ENCODE results near the gene CWC27.
"Not testable (repeated sequence)": the region's sequence is repeated elsewhere in the genome, so short reads cannot be mapped to it uniquely, and the experiment has no call there.

Gene CWC27

GRCh38 chr5:64788156-64788555 lies 19.4 kb downstream of the CWC27 start:
- peak; percentile 49 for DNase-seq (ENCODE audit: low read depth)

- peak; percentile 80 for DNase-seq (ENCODE audit: low read depth)
Observed at GRCh38 chr5:64789457-64789856, 20.7 kb downstream of the CWC27 start.

- peak; percentile 85 for DNase-seq (ENCODE audit: low read depth)
Observed at GRCh38 chr5:64790210-64790609, 21.5 kb downstream of the CWC27 start.

GRCh38 chr5:64792469-64792868 lies 23.7 kb downstream of the CWC27 start:
- no peak for DNase-seq (ENCODE audit: low read depth)

GRCh38 chr5:64794053-64794770 lies 25.5 kb downstream of the CWC27 start:
- DNase-seq (ENCODE audit: low read depth): no peak

- no peak for DNase-seq (ENCODE audit: low read depth)
Observed at GRCh38 chr5:64796301-64796700, 27.6 kb downstream of the CWC27 start.

- DNase-seq (ENCODE audit: low read depth): no peak
Observed at GRCh38 chr5:64800926-64801325, 32.2 kb downstream of the CWC27 start.

GRCh38 chr5:64806537-64806936 lies 37.8 kb downstream of the CWC27 start:
- no peak for DNase-seq (ENCODE audit: low read depth)

- DNase-seq (ENCODE audit: low read depth): peak; percentile 53
Observed at GRCh38 chr5:64807520-64807919, 38.8 kb downstream of the CWC27 start.

- DNase-seq (ENCODE audit: low read depth): peak; percentile 76
Observed at GRCh38 chr5:64811050-64811640, 42.4 kb downstream of the CWC27 start.

GRCh38 chr5:64814073-64814472 lies 45.3 kb downstream of the CWC27 start:
- DNase-seq (ENCODE audit: low read depth): no peak

GRCh38 chr5:64818245-64818644 lies 49.5 kb downstream of the CWC27 start:
- no peak for DNase-seq (ENCODE audit: low read depth)

GRCh38 chr5:64819345-64819744 lies 50.6 kb downstream of the CWC27 start:
- not testable (repeated sequence) for DNase-seq (ENCODE audit: low read depth)

- DNase-seq (ENCODE audit: low read depth): no peak
Observed at GRCh38 chr5:64822320-64822719, 53.6 kb downstream of the CWC27 start.

- DNase-seq (ENCODE audit: low read depth): no peak
Observed at GRCh38 chr5:64826541-64826940, 57.8 kb downstream of the CWC27 start.

GRCh38 chr5:64827703-64828102 lies 59.0 kb downstream of the CWC27 start:
- no peak for DNase-seq (ENCODE audit: low read depth)

GRCh38 chr5:64830650-64831049 lies 61.9 kb downstream of the CWC27 start:
- DNase-seq (ENCODE audit: low read depth): not testable (repeated sequence)

- no peak for DNase-seq (ENCODE audit: low read depth)
Observed at GRCh38 chr5:64831996-64832395, 63.3 kb downstream of the CWC27 start.

GRCh38 chr5:64834037-64834436 lies 65.3 kb downstream of the CWC27 start:
- DNase-seq (ENCODE audit: low read depth): no peak

GRCh38 chr5:64834611-64835010 lies 65.9 kb downstream of the CWC27 start:
- DNase-seq (ENCODE audit: low read depth): no peak

GRCh38 chr5:64835266-64835665 lies 66.5 kb downstream of the CWC27 start:
- DNase-seq (ENCODE audit: low read depth): no peak

- no peak for DNase-seq (ENCODE audit: low read depth)
Observed at GRCh38 chr5:64836190-64836755, 67.5 kb downstream of the CWC27 start.

- DNase-seq (ENCODE audit: low read depth): no peak
Observed at GRCh38 chr5:64836786-64837185, 68.1 kb downstream of the CWC27 start.

- DNase-seq (ENCODE audit: low read depth): no peak
Observed at GRCh38 chr5:64838376-64838775, 69.6 kb downstream of the CWC27 start.

Measured in ELR (cell line).